ENCODE measurements around the gene MED13. TPM values are rescaled to one million over a fixed set of nuclear protein-coding genes. Genes with fewer than 3 reads are reported as not detected.

MED13 gene
- polyA plus RNA-seq, 2 of the 4 experiments (the other 2 are of a cell fraction) = 14.1 to 64.1 TPM

DNA sequence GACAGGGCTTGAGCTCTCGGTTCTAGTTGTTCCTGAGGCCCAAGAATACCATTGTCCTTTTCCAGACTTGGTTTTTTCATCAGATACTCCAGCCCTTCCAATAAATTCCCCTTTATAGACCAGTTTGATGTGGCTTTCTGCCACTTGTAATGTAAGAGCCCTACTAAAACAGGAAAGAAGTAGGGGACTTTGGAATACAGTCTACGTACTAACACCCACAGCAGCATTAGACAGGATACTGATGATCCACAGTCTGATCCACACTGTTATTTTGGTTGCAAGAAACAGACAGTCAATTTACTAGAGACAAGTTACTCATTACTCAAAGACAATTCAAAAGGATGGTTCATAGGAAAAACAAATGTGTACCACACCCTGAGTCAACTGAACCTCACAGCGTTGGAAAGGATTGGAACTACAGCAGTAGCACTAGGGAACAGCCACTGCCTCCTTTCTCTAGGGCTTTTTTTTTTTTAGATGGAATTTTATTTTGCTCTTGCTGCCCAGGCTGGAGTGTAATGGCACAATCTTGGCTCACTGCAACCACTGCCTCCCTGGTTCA lies 45.9 kb upstream of the MED13 start:
- TF ChIP-seq MAFK (IDR thresholded peaks at IDR 0.05; ENCODE audit: partially characterized antibody) (no peak), NFE2L2 (conservative IDR thresholded peaks at IDR 0.05; ENCODE audit: low read length) (no peak), ZC3H11A (IDR thresholded peaks at IDR 0.05) (no peak), GATA3 (IDR thresholded peaks at IDR 0.05; ENCODE audit: borderline replicate concordance) (no peak), NR3C1 (IDR thresholded peaks at IDR 0.05) (no peak), HOXB5 (CRISPR knock-in tag; IDR thresholded peaks at IDR 0.05) (no peak), ZFP36 (IDR thresholded peaks at IDR 0.05; ENCODE audit: borderline replicate concordance, partially characterized antibody) (no peak), BHLHE40 (IDR thresholded peaks at IDR 0.05; ENCODE audit: low read depth, low read length) (no peak), PHF8 (IDR thresholded peaks at IDR 0.05; ENCODE audit: borderline replicate concordance, low read depth) (no peak), SMC3 (IDR thresholded peaks at IDR 0.05) (no peak), HES2 (IDR thresholded peaks at IDR 0.05) (no peak), EHMT2 (IDR thresholded peaks at IDR 0.05; ENCODE audit: low read depth) (no peak), KDM1A (IDR thresholded peaks at IDR 0.05; ENCODE audit: low read depth) (no peak), FOXS1 (CRISPR knock-in tag; IDR thresholded peaks at IDR 0.05) (no peak), RNF2 (IDR thresholded peaks at IDR 0.05; ENCODE audit: borderline replicate concordance, low read depth) (no peak), ZSCAN20 (CRISPR knock-in tag; IDR thresholded peaks at IDR 0.05) (no peak)
- TF ChIP-seq, protein P1, sequence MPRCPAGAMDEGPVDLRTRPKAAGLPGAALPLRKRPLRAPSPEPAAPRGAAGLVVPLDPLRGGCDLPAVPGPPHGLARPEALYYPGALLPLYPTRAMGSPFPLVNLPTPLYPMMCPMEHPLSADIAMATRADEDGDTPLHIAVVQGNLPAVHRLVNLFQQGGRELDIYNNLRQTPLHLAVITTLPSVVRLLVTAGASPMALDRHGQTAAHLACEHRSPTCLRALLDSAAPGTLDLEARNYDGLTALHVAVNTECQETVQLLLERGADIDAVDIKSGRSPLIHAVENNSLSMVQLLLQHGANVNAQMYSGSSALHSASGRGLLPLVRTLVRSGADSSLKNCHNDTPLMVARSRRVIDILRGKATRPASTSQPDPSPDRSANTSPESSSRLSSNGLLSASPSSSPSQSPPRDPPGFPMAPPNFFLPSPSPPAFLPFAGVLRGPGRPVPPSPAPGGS (IDR thresholded peaks at IDR 0.05) = no peak
- TF ChIP-seq, protein P2, sequence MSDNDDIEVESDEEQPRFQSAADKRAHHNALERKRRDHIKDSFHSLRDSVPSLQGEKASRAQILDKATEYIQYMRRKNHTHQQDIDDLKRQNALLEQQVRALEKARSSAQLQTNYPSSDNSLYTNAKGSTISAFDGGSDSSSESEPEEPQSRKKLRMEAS (IDR thresholded peaks at IDR 0.05) = no peak
- DNase-seq (ENCODE audit: low read depth in 1 of 2, low spot score in 1 of 2) (peak in 1 of 2 experiments; percentile 71), FAIRE-seq (peak; percentile 43), ATAC-seq (peak; percentile 61 to 65; a peak in 4 of 6 replicates)
- H3K4me3 ChIP-seq = no peak overlapping the region
- CTCF ChIA-PET = interaction anchor here (0.6 to 4.4 kb wide), 16 partner anchors 11 to 348 kb away, joined by 3 to 145 read pairs (median 12); partner anchors contain the start of gene MED13
- H3K27ac ChIP-seq = peak overlapping the region; percentile 16 to 36; a peak in 4 of 6 replicates
- POLR2A ChIA-PET = interaction anchor here (0.6 kb wide), 1 partner anchor 196 kb away, joined by 5 read pairs; no protein-coding TSS in a partner anchor
- H3K4me1 ChIP-seq = peaks cover 26% of the 10 kb centered on the region
- 42% methylated on average over 3 of the region's 3 CpGs for WGBS (ENCODE audit: missing lambda C conversion rate)
- H3K9me3 ChIP-seq = no peaks in the 10 kb centered on the region
- peak overlapping the region; percentile 59 for H3K4me2 ChIP-seq

DNA sequence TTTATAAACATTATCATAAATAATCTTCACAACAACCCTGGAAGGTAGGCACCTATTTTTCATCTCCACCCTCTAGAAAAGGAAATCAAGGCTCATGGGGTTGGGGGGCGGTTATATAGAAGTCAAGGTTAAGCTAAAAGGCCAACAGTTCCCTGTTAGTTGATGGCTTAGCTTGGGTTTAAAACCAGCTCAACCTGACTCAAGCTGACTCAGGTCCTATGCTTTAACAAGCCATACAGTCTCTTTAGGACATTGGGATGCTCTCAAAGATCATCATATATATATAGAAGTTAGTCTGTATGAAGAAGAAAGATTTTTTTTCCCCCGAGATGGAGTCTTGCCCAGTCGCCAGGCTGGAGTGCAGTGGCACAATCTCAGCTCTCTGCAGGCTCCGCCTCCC lies 44.8 kb upstream of the MED13 start:
- ChIA-PET CTCF (interaction anchor here (0.6 to 4.4 kb wide), 70 partner anchors 12 to 698 kb away, joined by 3 to 145 read pairs (median 5); partner anchors contain the start of genes BRIP1 and MED13), POLR2A (interaction anchor here (1.1 to 1.7 kb wide), 3 partner anchors 44 to 247 kb away, joined by 4 to 17 read pairs (median 9); partner anchors contain the start of genes BRIP1 and MED13)
- WGBS (ENCODE audit: missing lambda C conversion rate) = 72% methylated on average over 4 of the region's 4 CpGs
- H3K4me1 ChIP-seq = peaks cover 26% of the 10 kb centered on the region
- H3K27ac ChIP-seq = peak overlapping the region in 1 of 2 experiments; percentile 6; a peak in 1 of 6 replicates
- H3K9me3 ChIP-seq = no peaks in the 10 kb centered on the region
- H3K4me2 ChIP-seq = no peak overlapping the region
- DNase-seq (ENCODE audit: low read depth in 1 of 2, low spot score in 1 of 2) = no peak
- no peak overlapping the region for H3K4me3 ChIP-seq
- ATAC-seq = no peak
- no peak for FAIRE-seq
- TF ChIP-seq POLR2AphosphoS2 (conservative IDR thresholded peaks at IDR 0.05; ENCODE audit: low read length) = no peak
- TF ChIP-seq JUN (IDR thresholded peaks at IDR 0.05) = no peak
- TF ChIP-seq RAD21 (conservative IDR thresholded peaks at IDR 0.05 in 1 of 2, IDR thresholded peaks at IDR 0.05 in 1 of 2) = no peak
- no peak for TF ChIP-seq CHD2 (IDR thresholded peaks at IDR 0.05; ENCODE audit: low read length, partially characterized antibody)
- no peak for TF ChIP-seq SMC3 (IDR thresholded peaks at IDR 0.05)
- no peak for TF ChIP-seq MAFK (IDR thresholded peaks at IDR 0.05; ENCODE audit: partially characterized antibody)
- no peak for TF ChIP-seq PHF8 (IDR thresholded peaks at IDR 0.05; ENCODE audit: borderline replicate concordance, low read depth)
- no peak for TF ChIP-seq RARB (CRISPR knock-in tag; IDR thresholded peaks at IDR 0.05)
- TF ChIP-seq CHD4 (IDR thresholded peaks at IDR 0.05; ENCODE audit: borderline replicate concordance) = no peak
- TF ChIP-seq, protein P2 (IDR thresholded peaks at IDR 0.05) = no peak
- TF ChIP-seq MYC (IDR thresholded peaks at IDR 0.05; ENCODE audit: borderline replicate concordance, low read length) = no peak
- TF ChIP-seq HEYL (CRISPR knock-in tag; IDR thresholded peaks at IDR 0.05) = no peak
- TF ChIP-seq HES2 (IDR thresholded peaks at IDR 0.05) = no peak
- TF ChIP-seq REST (IDR thresholded peaks at IDR 0.05) = no peak
- TF ChIP-seq BHLHE40 (IDR thresholded peaks at IDR 0.05; ENCODE audit: low read depth, low read length) = no peak
- TF ChIP-seq, protein P3, sequence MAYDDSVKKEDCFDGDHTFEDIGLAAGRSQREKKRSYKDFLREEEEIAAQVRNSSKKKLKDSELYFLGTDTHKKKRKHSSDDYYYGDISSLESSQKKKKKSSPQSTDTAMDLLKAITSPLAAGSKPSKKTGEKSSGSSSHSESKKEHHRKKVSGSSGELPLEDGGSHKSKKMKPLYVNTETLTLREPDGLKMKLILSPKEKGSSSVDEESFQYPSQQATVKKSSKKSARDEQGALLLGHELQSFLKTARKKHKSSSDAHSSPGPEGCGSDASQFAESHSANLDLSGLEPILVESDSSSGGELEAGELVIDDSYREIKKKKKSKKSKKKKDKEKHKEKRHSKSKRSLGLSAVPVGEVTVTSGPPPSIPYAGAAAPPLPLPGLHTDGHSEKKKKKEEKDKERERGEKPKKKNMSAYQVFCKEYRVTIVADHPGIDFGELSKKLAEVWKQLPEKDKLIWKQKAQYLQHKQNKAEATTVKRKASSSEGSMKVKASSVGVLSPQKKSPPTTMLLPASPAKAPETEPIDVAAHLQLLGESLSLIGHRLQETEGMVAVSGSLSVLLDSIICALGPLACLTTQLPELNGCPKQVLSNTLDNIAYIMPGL (CRISPR knock-in tag; IDR thresholded peaks at IDR 0.05; ENCODE audit: borderline replicate concordance) = no peak

All from A549 (cell line).